Cardiac septum (tissue), 1 donor: ENCODE results near the gene KIAA0825. TPM values are rescaled to one million over a fixed set of nuclear protein-coding genes. Genes with fewer than 3 reads are reported as not detected.

Experiments
- DNase-seq: peaks from one replicate; pipeline ENCODE4 v3.0.0-alpha.2; 2020; ENCODE audit warnings: low spot score
- intact Hi-C: fragments of 100-400 bp; cut with DNase I; formaldehyde crosslinking; loops from one replicate; pipeline ENCODE4 v1.14.0; 2022
- total RNA-seq: library from RNA; stranded (reverse); fragmentation: NEBNext Ultra II Directional; extraction: Animal tissue kit (Norgen Biotek cat#: 25700); gene quantifications from one replicate; pipeline ENCODE4 v1.2.1, GENCODE V29; 2021
- donor health status: DM: no; HTN: no; CAD: no.

Gene KIAA0825
- total RNA-seq, 1 donor from 2014 or later = 2.2 TPM

- intact Hi-C loops = no loop called here
- DNase-seq = no peak
These were observed 343.7 kb downstream of the KIAA0825 start for GRCh38 chr5:94274707-94275106.

GRCh38 chr5:94268226-94268625 lies 350.2 kb downstream of the KIAA0825 start:
- no peak for DNase-seq
- intact Hi-C loops = no loop called here

- no peak for DNase-seq
- intact Hi-C loops = no loop called here
These were observed 351.0 kb downstream of the KIAA0825 start for GRCh38 chr5:94267350-94267899.

GRCh38 chr5:94266170-94266569 lies 352.2 kb downstream of the KIAA0825 start:
- DNase-seq = no peak
- intact Hi-C loops = no loop called here

- intact Hi-C loops = no loop called here
- DNase-seq = no peak
These were observed 355.3 kb downstream of the KIAA0825 start for GRCh38 chr5:94263068-94263467.

- intact Hi-C loops = no loop called here
These were observed 358.3 kb downstream of the KIAA0825 start for GRCh38 chr5:94260096-94260495.

GRCh38 chr5:94254214-94254613 lies 364.2 kb downstream of the KIAA0825 start:
- DNase-seq = no peak
- intact Hi-C loops = no loop called here

More at GRCh38 chr5:94260096-94260495, 358.3 kb downstream of the KIAA0825 start:
- DNase-seq = no peak

- DNase-seq = no peak
- intact Hi-C loops = no loop called here
These were observed 367.4 kb downstream of the KIAA0825 start for GRCh38 chr5:94250985-94251384.

GRCh38 chr5:94249430-94249829 lies 369.0 kb downstream of the KIAA0825 start:
- intact Hi-C loops = no loop called here
- DNase-seq = no peak

GRCh38 chr5:94248175-94248875 lies 370.1 kb downstream of the KIAA0825 start:
- no peak for DNase-seq
- intact Hi-C loops = no loop called here

GRCh38 chr5:94245608-94246007 lies 372.8 kb downstream of the KIAA0825 start:
- no peak for DNase-seq
- intact Hi-C loops = no loop called here

- intact Hi-C loops = no loop called here
- DNase-seq = no peak
These were observed 373.5 kb downstream of the KIAA0825 start for GRCh38 chr5:94244921-94245320.

GRCh38 chr5:94243612-94244011 lies 374.8 kb downstream of the KIAA0825 start:
- DNase-seq = no peak
- intact Hi-C loops = no loop called here

- DNase-seq = no peak
- intact Hi-C loops = no loop called here
These were observed 377.3 kb downstream of the KIAA0825 start for GRCh38 chr5:94240993-94241651.

GRCh38 chr5:94240596-94240992 lies 377.8 kb downstream of the KIAA0825 start:
- intact Hi-C loops = no loop called here
- DNase-seq = no peak

GRCh38 chr5:94240134-94240533 lies 378.3 kb downstream of the KIAA0825 start:
- intact Hi-C loops = no loop called here
- no peak for DNase-seq

GRCh38 chr5:94239266-94239665 lies 379.1 kb downstream of the KIAA0825 start:
- no peak for DNase-seq
- intact Hi-C loops = no loop called here

GRCh38 chr5:94234987-94235386 lies 383.4 kb downstream of the KIAA0825 start:
- no peak for DNase-seq
- intact Hi-C loops = no loop called here

- intact Hi-C loops = no loop called here
- no peak for DNase-seq
These were observed 389.6 kb downstream of the KIAA0825 start for GRCh38 chr5:94228791-94229190.

GRCh38 chr5:94223235-94223634 lies 395.2 kb downstream of the KIAA0825 start:
- intact Hi-C loops = no loop called here
- DNase-seq = no peak

GRCh38 chr5:94218374-94218773 lies 400.0 kb downstream of the KIAA0825 start:
- intact Hi-C loops = no loop called here
- no peak for DNase-seq
